ENCODE results near the gene ADO.

ADO gene

GRCh38 chr10:62817121-62817765 lies 12.7 kb downstream of the ADO start:
- DNase-seq, result peak in 18 of 56 donors; percentile 20 to 61 (median 38)

- DNase-seq, result peak in 33 of 56 donors; percentile 8 to 72 (median 34)
Observed at GRCh38 chr10:62817766-62818425, 13.4 kb downstream of the ADO start.

GRCh38 chr10:62818426-62819011 lies 14.0 kb downstream of the ADO start:
- DNase-seq, result peak in 19 of 56 donors; percentile 10 to 60 (median 26)

GRCh38 chr10:62819141-62819920 lies 14.8 kb downstream of the ADO start:
- DNase-seq, result peak in 1 of 56 donors; percentile 6

GRCh38 chr10:62820586-62820985 lies 16.1 kb downstream of the ADO start:
- no peak for DNase-seq

GRCh38 chr10:62826273-62826672 lies 21.8 kb downstream of the ADO start:
- DNase-seq, result no peak

- DNase-seq, result no peak
Observed at GRCh38 chr10:62829622-62830021, 25.1 kb downstream of the ADO start.

GRCh38 chr10:62830679-62831078 lies 26.2 kb downstream of the ADO start:
- no peak for DNase-seq

GRCh38 chr10:62831346-62831745 lies 26.8 kb downstream of the ADO start:
- DNase-seq, result no peak

- no peak for DNase-seq
Observed at GRCh38 chr10:62839590-62839989, 35.1 kb downstream of the ADO start.

GRCh38 chr10:62842983-62843382 lies 38.5 kb downstream of the ADO start:
- no peak for DNase-seq

GRCh38 chr10:62843600-62843999 lies 39.1 kb downstream of the ADO start:
- no peak for DNase-seq

GRCh38 chr10:62844280-62845011 lies 39.9 kb downstream of the ADO start:
- no peak for DNase-seq

- no peak for DNase-seq
Observed at GRCh38 chr10:62847433-62847832, 42.9 kb downstream of the ADO start.

GRCh38 chr10:62850646-62851045 lies 46.1 kb downstream of the ADO start:
- no peak for DNase-seq

GRCh38 chr10:62851442-62851841 lies 46.9 kb downstream of the ADO start:
- DNase-seq, result no peak

- no peak for DNase-seq
Observed at GRCh38 chr10:62852961-62853702, 48.6 kb downstream of the ADO start.

GRCh38 chr10:62853710-62854109 lies 49.2 kb downstream of the ADO start:
- no peak for DNase-seq

GRCh38 chr10:62856021-62856420 lies 51.5 kb downstream of the ADO start:
- no peak for DNase-seq
